IMR-90 (cell line): ENCODE measurements around the gene LIMS2. TPM values are rescaled to one million over a fixed set of nuclear protein-coding genes. Genes with fewer than 3 reads are reported as not detected.

Experiments used
- ATAC-seq: fragments of 200-7000 bp; cut with Tn5 transposase; 2 replicates; pipeline ENCODE4 v1.9.1; 2020; ENCODE audit warnings: low read depth, mild to moderate bottlenecking, moderate library complexity
- BruUV-seq: library from RNA; stranded (reverse); fragments of 400-500 nt; replicated peaks from 2 replicates; lab custom pipeline; 2021; lab: Mats Ljungman, UMichigan
- CTCF ChIA-PET: fragments of 300-600 bp; formaldehyde crosslinking; extraction: SDS; loops from one replicate; lab custom pipeline; 2021; ENCODE audit warnings: antibody characterized with exemption; lab: Yijun Ruan, JAX
- POLR2A ChIA-PET: fragments of 300-600 bp; sonication (Branson Sonifier 250); formaldehyde crosslinking; loops from one replicate; lab custom pipeline; 2022; ENCODE audit warnings: antibody characterized with exemption; ENCODE audit not compliant: unreplicated experiment; lab: Charles Lee
- DNase-seq: peaks from one replicate; pipeline ENCODE4 v3.0.0; 2013
- H2AFZ ChIP-seq: replicated peaks from 2 replicates; pipeline ENCODE3; 2013; ENCODE audit warnings: low read length, mild to moderate bottlenecking; ENCODE audit not compliant: poor library complexity
- H2AK5ac ChIP-seq: 2 replicates; pipeline ENCODE4 v1.6.1; 2013; ENCODE audit warnings: low read depth, low read length, inconsistent platforms
- H2AK9ac ChIP-seq: replicated peaks from 2 replicates; pipeline ENCODE3; 2013; ENCODE audit warnings: mild to moderate bottlenecking, low read depth, low read length, moderate library complexity; ENCODE audit not compliant: poor library complexity
- H2BK120ac ChIP-seq: 2 replicates; pipeline ENCODE4 v1.6.1; 2013; ENCODE audit warnings: low read depth, low read length, inconsistent platforms
- H2BK15ac ChIP-seq: 3 replicates; pipeline ENCODE4 v1.6.1; 2013; ENCODE audit warnings: low read depth, low read length, inconsistent platforms
- H2BK20ac ChIP-seq: 2 replicates; pipeline ENCODE4 v1.6.1; 2013; ENCODE audit warnings: low read depth, mild to moderate bottlenecking, inconsistent platforms, low read length, moderate library complexity
- H2BK5ac ChIP-seq: 2 replicates; pipeline ENCODE4 v1.6.1; 2013; ENCODE audit warnings: mild to moderate bottlenecking, low read depth, low read length, inconsistent platforms; ENCODE audit not compliant: poor library complexity, severe bottlenecking
- H3K14ac ChIP-seq: replicated peaks from 2 replicates; pipeline ENCODE4 v1.6.1; 2013; ENCODE audit warnings: low read depth, low read length, inconsistent platforms
- H3K18ac ChIP-seq: 2 replicates; pipeline ENCODE4 v1.6.1; 2013; ENCODE audit warnings: low read depth, low read length, control low read depth
- H3K23ac ChIP-seq: 2 replicates; pipeline ENCODE4 v1.6.1; 2013; ENCODE audit warnings: low read depth, low read length, inconsistent platforms
- H3K27ac ChIP-seq: 2 replicates; pipeline ENCODE4 v1.5.1; 2013; ENCODE audit warnings: mild to moderate bottlenecking, control low read depth, low read length; ENCODE audit not compliant: insufficient read depth
- H3K27me3 ChIP-seq: 2 replicates; pipeline ENCODE4 v1.6.1; 2013; ENCODE audit warnings: low read length; ENCODE audit not compliant: control insufficient read depth, insufficient read depth
- H3K36me3 ChIP-seq: 2 replicates; pipeline ENCODE4 v1.6.1; 2013; ENCODE audit warnings: low read length, mixed read lengths; ENCODE audit not compliant: control insufficient read depth, insufficient read depth
- H3K4ac ChIP-seq: 2 replicates; pipeline ENCODE4 v1.6.1; 2013; ENCODE audit warnings: low read depth, low read length, inconsistent platforms
- H3K4me1 ChIP-seq: 2 replicates; pipeline ENCODE4 v1.6.1; 2013; ENCODE audit warnings: low read length, mixed read lengths; ENCODE audit not compliant: control insufficient read depth, insufficient read depth
- H3K4me2 ChIP-seq: 2 replicates; pipeline ENCODE4 v1.6.1; 2013; ENCODE audit warnings: low read depth, mild to moderate bottlenecking, control low read depth, low read length, moderate library complexity
- H3K4me3 ChIP-seq: 2 replicates; pipeline ENCODE4 v1.5.1; 2013; ENCODE audit warnings: low read depth, mild to moderate bottlenecking, control low read depth, low read length, moderate library complexity; ENCODE audit not compliant: insufficient read depth
- H3K56ac ChIP-seq: 2 replicates; pipeline ENCODE4 v1.6.1; 2013; ENCODE audit warnings: low read length, inconsistent platforms; ENCODE audit not compliant: insufficient read depth; ENCODE audit errors: extremely low read depth
- H3K79me1 ChIP-seq, 2 experiments: 2 replicates each; pipeline ENCODE4 v1.6.1; 2013; ENCODE audit warnings: low read length in 2 of 2, inconsistent platforms in 1 of 2, low read depth in 1 of 2
- H3K9ac ChIP-seq: 2 replicates; pipeline ENCODE4 v1.6.1; 2013; ENCODE audit warnings: low read depth, low read length, control low read depth
- H3K9me1 ChIP-seq: 2 replicates; pipeline ENCODE4 v1.6.1; 2013; ENCODE audit warnings: low read length, inconsistent platforms; ENCODE audit not compliant: insufficient read depth
- H3K9me3 ChIP-seq: 2 replicates; pipeline ENCODE4 v1.6.1; 2013; ENCODE audit warnings: low read length; ENCODE audit not compliant: control insufficient read depth, insufficient read depth
- H4K20me1 ChIP-seq: 2 replicates; pipeline ENCODE4 v1.6.1; 2013; ENCODE audit warnings: low read length, inconsistent platforms; ENCODE audit not compliant: insufficient read depth
- H4K5ac ChIP-seq: 2 replicates; pipeline ENCODE4 v1.6.1; 2013; ENCODE audit warnings: mild to moderate bottlenecking, low read depth, low read length, control low read depth
- H4K8ac ChIP-seq, 2 experiments: 2 replicates each; pipeline ENCODE4 v1.6.1; 2013; ENCODE audit warnings: low read depth in 2 of 2, low read length in 2 of 2, control low read depth in 1 of 2, inconsistent platforms in 1 of 2
- H4K91ac ChIP-seq: 2 replicates; pipeline ENCODE4 v1.6.1; 2013; ENCODE audit warnings: low read depth, low read length, inconsistent platforms; ENCODE audit not compliant: insufficient read depth
- BHLHE40 ChIP-seq: fragments of 150-350 bp; IDR thresholded peaks from 2 replicates; pipeline ENCODE4 v1.6.1; 2016; ENCODE audit warnings: mild to moderate bottlenecking, low read depth, low read length
- CEBPB ChIP-seq: IDR thresholded peaks from 2 replicates; pipeline ENCODE4 v1.6.1; 2012; ENCODE audit warnings: low read depth, low read length, improper control_type of control experiment
- CHD1 ChIP-seq: IDR thresholded peaks from 2 replicates; pipeline ENCODE4 v1.6.1; 2012; ENCODE audit warnings: low read depth, low read length, improper control_type of control experiment
- FOS ChIP-seq: fragments of 150-350 bp; IDR thresholded peaks from 2 replicates; pipeline ENCODE4 v1.6.1; 2016; ENCODE audit warnings: low read depth, low read length
- MAFK ChIP-seq: IDR thresholded peaks from 2 replicates; pipeline ENCODE4 v1.6.1; 2012; ENCODE audit warnings: low read depth, low read length, improper control_type of control experiment
- MAZ ChIP-seq: IDR thresholded peaks from 2 replicates; pipeline ENCODE4 v1.6.1; 2012; ENCODE audit warnings: low read depth, mild to moderate bottlenecking, low read length, improper control_type of control experiment, moderate library complexity, borderline replicate concordance
- MXI1 ChIP-seq: IDR thresholded peaks from 2 replicates; pipeline ENCODE4 v1.6.1; 2012; ENCODE audit warnings: low read depth, mild to moderate bottlenecking, low read length, moderate library complexity, borderline replicate concordance
- NFE2L2 ChIP-seq: fragments of 150-350 bp; IDR thresholded peaks from 2 replicates; pipeline ENCODE4 v1.6.1; 2016; ENCODE audit warnings: low read depth, mild to moderate bottlenecking, low read length
- POLR2A ChIP-seq: IDR thresholded peaks from 2 replicates; pipeline ENCODE4 v1.6.1; 2012; ENCODE audit warnings: mild to moderate bottlenecking, low read depth, low read length
- RAD21 ChIP-seq: IDR thresholded peaks from 2 replicates; pipeline ENCODE4 v1.6.1; 2012; ENCODE audit warnings: low read length, improper control_type of control experiment
- RCOR1 ChIP-seq: IDR thresholded peaks from 2 replicates; pipeline ENCODE4 v1.6.1; 2012; ENCODE audit warnings: mild to moderate bottlenecking, low read length, improper control_type of control experiment; ENCODE audit not compliant: insufficient replicate concordance
- RFX5 ChIP-seq: IDR thresholded peaks from 2 replicates; pipeline ENCODE4 v1.8.0; 2012; ENCODE audit warnings: low read depth, mild to moderate bottlenecking, low read length, moderate library complexity
- SMC3 ChIP-seq: fragments of 150-350 bp; IDR thresholded peaks from 2 replicates; pipeline ENCODE4 v1.6.1; 2016; ENCODE audit warnings: low read depth, mild to moderate bottlenecking, antibody characterized with exemption, low read length, moderate library complexity
- WGBS, 2 experiments: methylation state at CpG; one replicate each; pipeline versions ENCODE4 v1.1.5 to v1.1.7; 2013; ENCODE audit warnings: missing lambda C conversion rate in 2 of 2; ENCODE audit not compliant: insufficient read length in 1 of 2; ENCODE audit errors: extremely low coverage in 2 of 2; 5-methylcytosine and 5-hydroxymethylcytosine counted together
- dilution Hi-C: fragments of 300-500 bp; cut with HindIII; formaldehyde crosslinking; loops from one replicate; pipeline ENCODE4 v1.14.3; 2018; ENCODE audit warnings: low sequenced_read_pairs; ENCODE audit not compliant: unreplicated experiment
- in situ Hi-C: fragments of 300-500 bp; cut with MboI; formaldehyde crosslinking; loops from 3 replicates; pipeline ENCODE4 v1.14.3; 2019; ENCODE audit warnings: low sequenced_read_pairs, inconsistent platforms, mixed read lengths
- intact Hi-C: fragments of 100-400 bp; cut with micrococcal nuclease; formaldehyde crosslinking; loops from 2 replicates; pipeline ENCODE4 v1.10.0; 2022
- polyA plus RNA-seq, 3 experiments: library from polyadenylated mRNA; depleted of rRNA; stranded (reverse); fragments of >200 nt; gene quantifications; 2 replicates each; pipeline ENCODE4 v1.2.3, GENCODE V29; 2012; ENCODE audit warnings: low replicate concordance in 1 of 3
- total RNA-seq: library from RNA; depleted of rRNA; stranded (reverse); fragments of >200 nt; gene quantifications from 2 replicates; pipeline ENCODE4 v1.2.3, GENCODE V29; 2012
- TF ChIP-seq, protein P1 (sequence below): fragments of 150-350 bp; IDR thresholded peaks from 2 replicates; pipeline ENCODE4 v1.6.1; 2016; ENCODE audit warnings: low read depth, mild to moderate bottlenecking, low read length, moderate library complexity, borderline replicate concordance
- TF ChIP-seq, protein P2 (sequence below): fragments of 150-350 bp; IDR thresholded peaks from 2 replicates; pipeline ENCODE4 v1.6.1; 2017; ENCODE audit warnings: mild to moderate bottlenecking, antibody characterized with exemption, low read length, low read depth
- TF ChIP-seq, protein P3 (sequence below): conservative IDR thresholded peaks from 2 replicates; pipeline ENCODE4 v1.5.1; 2012; ENCODE audit warnings: mild to moderate bottlenecking, low read depth, low read length, improper control_type of control experiment

Gene LIMS2
- total and polyA plus RNA-seq, 2 of the 4 experiments (the other 2 are of a cell fraction): 1.3 to 18.8 TPM

DNA sequence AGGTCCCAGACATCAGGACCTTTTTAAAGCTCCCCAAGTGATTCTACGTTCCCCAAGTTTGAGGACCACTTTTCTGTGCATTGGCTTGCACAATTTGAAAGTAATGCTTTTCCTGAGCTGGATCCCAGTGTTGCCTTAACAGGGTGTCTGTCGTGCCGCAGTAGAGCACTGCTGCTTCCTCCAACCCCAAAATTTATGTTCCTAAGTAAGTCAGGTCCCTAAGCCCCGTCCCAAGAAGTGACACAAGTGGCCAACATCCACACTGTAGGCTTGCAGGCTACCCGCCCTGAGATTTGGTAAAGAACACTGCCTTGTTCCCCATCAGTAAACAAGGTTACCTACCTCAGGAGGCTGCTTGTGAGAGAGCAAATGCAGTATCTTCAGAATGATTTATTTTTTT is 28.0 kb upstream of the LIMS2 start:
- Histone ChIP-seq H2AK5ac (no peak overlapping the region), H2AK9ac (no peak overlapping the region), H2BK15ac (no peak overlapping the region), H4K5ac (no peak overlapping the region), H3K18ac (no peak overlapping the region), H3K36me3 (peaks cover 20% of the 10 kb centered on the region), H3K27ac (no peak overlapping the region), H3K4me3 (no peak overlapping the region), H3K9me3 (no peaks in the 10 kb centered on the region), H4K20me1 (peaks cover 11% of the 10 kb centered on the region; the same call in 1 of the 2 replicates), H3K9ac (no peak overlapping the region), H2AFZ (no peak overlapping the region), H3K4ac (no peak overlapping the region), H2BK5ac (no peak overlapping the region), H3K4me1 (peaks cover 8% of the 10 kb centered on the region), H3K14ac (no peak overlapping the region), H3K27me3 (no peaks in the 10 kb centered on the region), H4K91ac (no peak overlapping the region), H3K23ac (peak overlapping the region; percentile 74), H4K8ac (no peak overlapping the region), H3K79me1 (peaks cover 14 to 50% of the 10 kb centered on the region in 2 experiments), H3K4me2 (no peak overlapping the region; the same call in 1 of the 2 replicates), H2BK120ac (no peak overlapping the region), H2BK20ac (no peak overlapping the region), H3K9me1 (peaks cover 18% of the 10 kb centered on the region), H3K56ac (no peak overlapping the region)
- ChIA-PET CTCF (no interaction called here), POLR2A (no interaction called here)
- 96% methylated on average over 4 of the region's 5 CpGs; no CpG with 5 or more reads in 1 of the 2 experiments for WGBS, 2 experiments
- TF ChIP-seq RAD21 (no peak), SMC3 (no peak), CEBPB (no peak), MAFK (no peak), FOS (no peak), POLR2A (no peak), RCOR1 (no peak), RFX5 (no peak), MXI1 (no peak), MAZ (no peak), CHD1 (no peak), BHLHE40 (no peak), NFE2L2 (no peak)
- TF ChIP-seq, protein P1, sequence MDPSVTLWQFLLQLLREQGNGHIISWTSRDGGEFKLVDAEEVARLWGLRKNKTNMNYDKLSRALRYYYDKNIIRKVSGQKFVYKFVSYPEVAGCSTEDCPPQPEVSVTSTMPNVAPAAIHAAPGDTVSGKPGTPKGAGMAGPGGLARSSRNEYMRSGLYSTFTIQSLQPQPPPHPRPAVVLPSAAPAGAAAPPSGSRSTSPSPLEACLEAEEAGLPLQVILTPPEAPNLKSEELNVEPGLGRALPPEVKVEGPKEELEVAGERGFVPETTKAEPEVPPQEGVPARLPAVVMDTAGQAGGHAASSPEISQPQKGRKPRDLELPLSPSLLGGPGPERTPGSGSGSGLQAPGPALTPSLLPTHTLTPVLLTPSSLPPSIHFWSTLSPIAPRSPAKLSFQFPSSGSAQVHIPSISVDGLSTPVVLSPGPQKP: no peak
- TF ChIP-seq, protein P2, sequence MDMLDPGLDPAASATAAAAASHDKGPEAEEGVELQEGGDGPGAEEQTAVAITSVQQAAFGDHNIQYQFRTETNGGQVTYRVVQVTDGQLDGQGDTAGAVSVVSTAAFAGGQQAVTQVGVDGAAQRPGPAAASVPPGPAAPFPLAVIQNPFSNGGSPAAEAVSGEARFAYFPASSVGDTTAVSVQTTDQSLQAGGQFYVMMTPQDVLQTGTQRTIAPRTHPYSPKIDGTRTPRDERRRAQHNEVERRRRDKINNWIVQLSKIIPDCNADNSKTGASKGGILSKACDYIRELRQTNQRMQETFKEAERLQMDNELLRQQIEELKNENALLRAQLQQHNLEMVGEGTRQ: no peak
- TF ChIP-seq, protein P3, sequence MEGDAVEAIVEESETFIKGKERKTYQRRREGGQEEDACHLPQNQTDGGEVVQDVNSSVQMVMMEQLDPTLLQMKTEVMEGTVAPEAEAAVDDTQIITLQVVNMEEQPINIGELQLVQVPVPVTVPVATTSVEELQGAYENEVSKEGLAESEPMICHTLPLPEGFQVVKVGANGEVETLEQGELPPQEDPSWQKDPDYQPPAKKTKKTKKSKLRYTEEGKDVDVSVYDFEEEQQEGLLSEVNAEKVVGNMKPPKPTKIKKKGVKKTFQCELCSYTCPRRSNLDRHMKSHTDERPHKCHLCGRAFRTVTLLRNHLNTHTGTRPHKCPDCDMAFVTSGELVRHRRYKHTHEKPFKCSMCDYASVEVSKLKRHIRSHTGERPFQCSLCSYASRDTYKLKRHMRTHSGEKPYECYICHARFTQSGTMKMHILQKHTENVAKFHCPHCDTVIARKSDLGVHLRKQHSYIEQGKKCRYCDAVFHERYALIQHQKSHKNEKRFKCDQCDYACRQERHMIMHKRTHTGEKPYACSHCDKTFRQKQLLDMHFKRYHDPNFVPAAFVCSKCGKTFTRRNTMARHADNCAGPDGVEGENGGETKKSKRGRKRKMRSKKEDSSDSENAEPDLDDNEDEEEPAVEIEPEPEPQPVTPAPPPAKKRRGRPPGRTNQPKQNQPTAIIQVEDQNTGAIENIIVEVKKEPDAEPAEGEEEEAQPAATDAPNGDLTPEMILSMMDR: no peak
- intact Hi-C loops (loop anchor here (10.0 kb wide), 1 partner anchor 178 kb away; the partner anchor contains the start of gene IWS1), in situ Hi-C loops (no loop called here), dilution Hi-C loops (no loop called here)
- no TSS peak for BruUV-seq
- no peak for DNase-seq
- no peak for ATAC-seq
